ENCODE data around the gene NGB. TPM values are rescaled to one million over a fixed set of nuclear protein-coding genes. Genes with fewer than 3 reads are reported as not detected.

NGB gene
- total RNA-seq, 1 donor from 2014 or later, result not detected

DNA sequence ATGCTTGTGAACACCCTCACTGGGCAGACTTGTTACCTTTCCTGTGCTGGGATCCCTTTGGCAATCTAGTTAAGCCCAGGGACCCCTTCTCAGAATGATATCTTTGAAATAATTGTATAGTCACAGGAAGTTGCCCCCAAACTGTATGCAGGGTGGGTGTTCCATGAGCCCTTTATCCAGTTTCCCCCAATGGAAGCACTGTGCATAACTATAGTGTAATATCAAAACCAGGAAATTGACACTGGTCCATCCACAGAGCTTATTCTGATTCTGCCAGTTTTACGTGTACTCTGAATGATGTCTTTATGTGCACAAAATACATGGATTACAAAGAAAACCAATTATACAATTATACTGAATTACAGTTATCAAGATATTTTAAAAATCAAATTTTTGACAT is 24.2 kb downstream of the NGB start:
- Histone ChIP-seq H3K9me3 (no peaks in the 10 kb centered on the region), H3K4me1 (no peaks in the 10 kb centered on the region), H3K27ac (no peak overlapping the region), H3K36me3 (no peaks in the 10 kb centered on the region), H3K27me3 (no peaks in the 10 kb centered on the region), H3K4me3 (no peak overlapping the region)
- intact Hi-C loops (cut with DNase I), result no loop called here
- no peak for TF ChIP-seq CTCF (IDR thresholded peaks at IDR 0.05)
- DNase-seq (no peak), ATAC-seq (no peak)

GRCh38 chr14:77245820-77246219 is 25.2 kb downstream of the NGB start:
- no peaks in the 10 kb centered on the region for H3K36me3 ChIP-seq
- no peaks in the 10 kb centered on the region for H3K9me3 ChIP-seq
- H3K27me3 ChIP-seq, result no peaks in the 10 kb centered on the region
- no peak overlapping the region for H3K4me3 ChIP-seq
- DNase-seq, result no peak
- no peaks in the 10 kb centered on the region for H3K4me1 ChIP-seq
- TF ChIP-seq CTCF (IDR thresholded peaks at IDR 0.05), result no peak
- H3K27ac ChIP-seq, result no peak overlapping the region
- intact Hi-C loops (cut with DNase I), result no loop called here
- ATAC-seq, result no peak

GRCh38 chr14:77243853-77244252 is 27.2 kb downstream of the NGB start:
- Histone ChIP-seq H3K9me3 (no peaks in the 10 kb centered on the region), H3K27me3 (no peaks in the 10 kb centered on the region), H3K4me1 (no peaks in the 10 kb centered on the region), H3K36me3 (no peaks in the 10 kb centered on the region), H3K27ac (no peak overlapping the region), H3K4me3 (no peak overlapping the region)
- intact Hi-C loops (cut with DNase I), result no loop called here
- no peak for TF ChIP-seq CTCF (IDR thresholded peaks at IDR 0.05)
- ATAC-seq (no peak), DNase-seq (no peak)

GRCh38 chr14:77242752-77243151 is 28.3 kb downstream of the NGB start:
- TF ChIP-seq CTCF (IDR thresholded peaks at IDR 0.05), result no peak
- no peaks in the 10 kb centered on the region for H3K4me1 ChIP-seq
- ATAC-seq (no peak), DNase-seq (no peak)
- H3K36me3 ChIP-seq, result no peaks in the 10 kb centered on the region
- H3K27ac ChIP-seq, result no peak overlapping the region
- H3K4me3 ChIP-seq, result no peak overlapping the region
- H3K9me3 ChIP-seq, result no peaks in the 10 kb centered on the region
- intact Hi-C loops (cut with DNase I), result no loop called here
- no peaks in the 10 kb centered on the region for H3K27me3 ChIP-seq

- no peak for TF ChIP-seq CTCF (IDR thresholded peaks at IDR 0.05)
- no peaks in the 10 kb centered on the region for H3K36me3 ChIP-seq
- intact Hi-C loops (cut with DNase I), result no loop called here
- no peaks in the 10 kb centered on the region for H3K4me1 ChIP-seq
- ATAC-seq (no peak), DNase-seq (no peak)
- no peaks in the 10 kb centered on the region for H3K9me3 ChIP-seq
- no peak overlapping the region for H3K27ac ChIP-seq
- H3K27me3 ChIP-seq, result no peaks in the 10 kb centered on the region
- no peak overlapping the region for H3K4me3 ChIP-seq
Measured at GRCh38 chr14:77241955-77242354, 29.1 kb downstream of the NGB start.

- intact Hi-C loops (cut with DNase I), result no loop called here
- ATAC-seq (no peak), DNase-seq (no peak)
- H3K4me1 ChIP-seq, result no peaks in the 10 kb centered on the region
- no peaks in the 10 kb centered on the region for H3K27me3 ChIP-seq
- no peaks in the 10 kb centered on the region for H3K36me3 ChIP-seq
- no peak for TF ChIP-seq CTCF (IDR thresholded peaks at IDR 0.05)
- no peak overlapping the region for H3K4me3 ChIP-seq
- no peaks in the 10 kb centered on the region for H3K9me3 ChIP-seq
- H3K27ac ChIP-seq, result no peak overlapping the region
Measured at GRCh38 chr14:77240336-77240915, 30.6 kb downstream of the NGB start.
